ENCODE data around the gene POLR2E. TPM values are rescaled to one million over a fixed set of nuclear protein-coding genes. Genes with fewer than 3 reads are reported as not detected.

Gene POLR2E
- total and polyA plus RNA-seq, 5 experiments from 2014 or later = 88.0 to 233 (median 159) TPM

DNA sequence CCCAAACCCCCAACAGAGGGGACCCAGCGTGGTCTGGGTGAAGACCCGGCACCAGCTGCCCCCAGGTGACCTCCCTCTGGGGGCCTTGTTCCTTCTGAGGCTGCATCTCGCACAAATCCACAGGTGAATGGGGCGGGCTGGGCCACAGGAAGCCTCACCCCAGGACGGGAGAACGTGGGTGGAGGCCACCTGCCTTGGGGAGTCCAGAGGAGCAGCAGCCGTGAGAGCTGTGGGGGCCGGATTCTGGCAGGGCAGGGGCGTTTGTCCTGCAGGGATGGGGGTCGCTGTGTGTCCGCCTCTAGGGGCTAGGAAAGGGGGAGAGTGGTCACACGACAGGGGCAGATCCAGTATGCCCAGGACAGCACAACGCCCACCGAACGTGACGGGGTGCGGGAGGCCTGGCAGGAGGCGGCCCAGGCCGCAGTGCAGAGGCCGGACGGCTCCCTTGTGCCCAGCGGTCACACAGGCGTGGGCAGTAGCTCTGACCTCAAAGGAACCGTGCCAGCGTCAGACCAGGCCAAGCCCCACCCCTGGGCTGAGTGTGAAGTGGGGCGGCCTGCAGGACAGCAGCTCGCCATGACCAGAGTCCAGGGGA is 6.7 kb downstream of the POLR2E start:
- Mint-ChIP-seq H3K36me3 (peaks cover 0 to 57% (median 13%) of the 10 kb centered on the region in 3 donors), H3K4me1 (peaks cover 22 to 75% (median 66%) of the 10 kb centered on the region in 4 donors), H3K27me3 (no peaks in the 10 kb centered on the region), H3K27ac (peak overlapping the region; percentile 86 to 98 (median 95)), H3K4me3 (peak overlapping the region in 9 of 10 donors; percentile 14 to 79 (median 68)), H3K9me3 (peaks cover 0 to 2% (median 0%) of the 10 kb centered on the region in 9 donors)
- ATAC-seq (peak; percentile 7 to 8), DNase-seq (peak in 2 of 10 donors; percentile 17 to 58)
- POLR2A ChIA-PET = interaction anchor here (0.6 to 31.7 kb wide), 16 partner anchors 12 to 195 kb away, joined by 3 to 2279 read pairs (median 12); partner anchors contain the start of genes ABCA7, ARHGAP45, CIRBP and CNN2

DNA sequence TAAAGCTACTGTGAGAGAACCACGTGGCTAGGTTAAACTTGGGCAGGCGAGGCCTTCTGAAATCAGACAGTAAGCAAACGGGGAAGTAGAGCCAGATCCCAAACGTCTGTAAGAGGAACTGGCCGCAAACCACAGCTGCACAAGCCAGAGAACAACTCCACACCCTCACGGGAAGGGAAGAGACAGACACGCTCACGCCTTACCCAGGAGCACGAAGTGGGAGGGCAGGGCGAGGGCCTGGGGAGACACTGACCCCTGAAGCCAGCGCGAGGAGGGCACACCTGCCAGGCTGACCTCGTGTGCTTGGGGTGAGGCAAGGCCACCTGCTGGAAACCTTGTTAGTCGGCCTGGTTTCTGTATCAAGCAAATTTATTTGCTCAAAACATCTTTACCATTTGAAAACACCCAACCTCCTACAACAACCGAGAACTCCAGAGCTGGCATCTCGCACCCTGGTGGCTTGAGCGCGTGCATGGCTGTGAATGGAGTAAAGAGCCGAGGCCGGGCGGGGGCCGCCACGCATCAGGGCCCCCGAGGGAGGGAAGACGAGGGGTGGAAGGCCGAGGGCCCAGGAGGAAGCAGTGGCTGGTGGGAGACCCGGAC is 7.3 kb downstream of the POLR2E start:
- peak in 8 of 10 donors; percentile 31 to 79 (median 62) for DNase-seq
- Mint-ChIP-seq H3K4me3 (peak overlapping the region; percentile 54 to 79 (median 74)), H3K4me1 (peaks cover 22 to 70% (median 62%) of the 10 kb centered on the region in 4 donors), H3K36me3 (peaks cover 0 to 54% (median 13%) of the 10 kb centered on the region in 3 donors), H3K27me3 (no peaks in the 10 kb centered on the region), H3K27ac (peak overlapping the region; percentile 86 to 98 (median 95)), H3K9me3 (peaks cover 0 to 2% (median 0%) of the 10 kb centered on the region in 9 donors)
- ATAC-seq = peak; percentile 26 to 34
- POLR2A ChIA-PET = interaction anchor here (0.6 to 31.7 kb wide), 18 partner anchors 12 to 195 kb away, joined by 3 to 2279 read pairs (median 10); partner anchors contain the start of genes ABCA7, ARHGAP45, CIRBP and CNN2

DNA sequence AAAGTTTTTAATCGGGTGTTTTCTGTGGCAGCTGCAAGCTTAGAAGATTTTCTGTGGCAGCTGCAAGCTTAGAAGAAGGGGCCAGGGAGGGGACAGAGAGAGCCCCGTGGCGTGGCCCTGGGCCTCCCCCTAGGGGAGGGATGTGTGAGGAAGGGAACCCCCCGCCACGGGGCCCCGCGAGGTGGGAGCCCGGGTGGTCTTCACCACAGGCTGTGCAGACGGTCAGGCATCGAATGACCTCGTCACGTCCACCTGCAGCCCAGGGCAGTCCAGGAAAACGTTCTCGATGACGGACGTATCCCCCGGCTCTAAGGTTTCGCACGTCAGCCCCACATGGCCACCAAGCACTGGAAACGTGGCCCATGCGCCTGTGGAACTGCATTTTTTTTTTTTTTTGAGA is 8.6 kb downstream of the POLR2E start:
- H3K27me3 Mint-ChIP-seq = no peaks in the 10 kb centered on the region
- peak overlapping the region in 4 of 10 donors; percentile 18 to 42 (median 29) for H3K4me3 Mint-ChIP-seq
- DNase-seq = peak in 3 of 10 donors; percentile 21 to 47 (median 46)
- H3K9me3 Mint-ChIP-seq = peaks cover 0 to 2% (median 0%) of the 10 kb centered on the region in 9 donors
- peak overlapping the region in 9 of 10 donors; percentile 33 to 98 (median 85) for H3K27ac Mint-ChIP-seq
- peaks cover 24 to 77% (median 65%) of the 10 kb centered on the region in 4 donors for H3K4me1 Mint-ChIP-seq
- peaks cover 0 to 59% (median 11%) of the 10 kb centered on the region in 3 donors for H3K36me3 Mint-ChIP-seq
- POLR2A ChIA-PET = interaction anchor here (1.2 to 31.7 kb wide), 8 partner anchors 14 to 106 kb away, joined by 3 to 2279 read pairs (median 397); partner anchors contain the start of genes ABCA7, ARHGAP45, CNN2 and GPX4
- ATAC-seq = no peak

DNA sequence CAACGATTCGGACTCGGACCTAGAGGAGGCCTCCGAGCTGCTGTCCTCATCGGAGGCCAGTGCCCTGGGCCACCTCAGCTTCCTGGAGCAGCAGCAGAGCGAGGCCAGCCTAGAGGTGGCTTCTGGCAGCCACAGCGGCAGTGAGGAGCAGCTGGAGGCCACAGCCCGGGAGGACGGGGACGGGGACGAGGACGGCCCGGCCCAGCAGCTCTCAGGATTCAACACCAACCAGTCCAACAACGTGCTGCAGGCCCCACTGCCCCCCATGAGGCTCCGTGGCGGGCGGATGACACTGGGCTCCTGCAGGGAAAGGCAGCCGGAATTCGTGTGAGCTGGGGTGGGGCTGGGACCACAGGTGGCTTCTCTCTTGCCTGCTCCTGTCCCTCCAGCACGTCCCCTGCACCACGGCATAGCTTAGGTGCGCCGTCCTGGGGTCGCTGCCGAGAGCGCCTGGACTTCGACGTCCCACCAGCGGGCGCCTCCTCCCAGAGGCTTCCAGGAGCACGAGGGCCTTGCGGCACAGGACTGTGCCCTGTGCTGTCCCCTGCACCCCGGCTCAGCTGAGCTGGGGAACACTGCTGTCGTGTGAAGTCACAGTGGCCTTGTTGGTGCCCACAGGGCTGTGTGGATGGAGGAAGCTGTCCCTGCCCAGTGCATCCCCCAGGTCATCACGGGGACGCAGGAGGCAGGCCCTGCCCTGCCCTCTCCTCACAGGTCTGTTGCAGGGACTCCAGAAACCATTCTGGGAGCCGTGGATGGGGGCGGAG is 9.3 kb downstream of the POLR2E start:
- peak overlapping the region; percentile 67 to 98 (median 88) for H3K27ac Mint-ChIP-seq
- DNase-seq = peak in 2 of 10 donors; percentile 13 to 25
- POLR2A ChIA-PET = interaction anchor here (0.6 to 31.7 kb wide), 9 partner anchors 14 to 1078 kb away, joined by 3 to 2279 read pairs (median 173); partner anchors contain the start of genes ABCA7, ARHGAP45, CIRBP and CNN2
- H3K4me1 Mint-ChIP-seq = peaks cover 23 to 81% (median 65%) of the 10 kb centered on the region in 4 donors
- no peak for ATAC-seq
- no peaks in the 10 kb centered on the region for H3K27me3 Mint-ChIP-seq
- peaks cover 0 to 58% (median 11%) of the 10 kb centered on the region in 3 donors for H3K36me3 Mint-ChIP-seq
- peak overlapping the region in 6 of 10 donors; percentile 18 to 78 (median 40) for H3K4me3 Mint-ChIP-seq
- peaks cover 0 to 2% (median 0%) of the 10 kb centered on the region in 9 donors for H3K9me3 Mint-ChIP-seq

DNA sequence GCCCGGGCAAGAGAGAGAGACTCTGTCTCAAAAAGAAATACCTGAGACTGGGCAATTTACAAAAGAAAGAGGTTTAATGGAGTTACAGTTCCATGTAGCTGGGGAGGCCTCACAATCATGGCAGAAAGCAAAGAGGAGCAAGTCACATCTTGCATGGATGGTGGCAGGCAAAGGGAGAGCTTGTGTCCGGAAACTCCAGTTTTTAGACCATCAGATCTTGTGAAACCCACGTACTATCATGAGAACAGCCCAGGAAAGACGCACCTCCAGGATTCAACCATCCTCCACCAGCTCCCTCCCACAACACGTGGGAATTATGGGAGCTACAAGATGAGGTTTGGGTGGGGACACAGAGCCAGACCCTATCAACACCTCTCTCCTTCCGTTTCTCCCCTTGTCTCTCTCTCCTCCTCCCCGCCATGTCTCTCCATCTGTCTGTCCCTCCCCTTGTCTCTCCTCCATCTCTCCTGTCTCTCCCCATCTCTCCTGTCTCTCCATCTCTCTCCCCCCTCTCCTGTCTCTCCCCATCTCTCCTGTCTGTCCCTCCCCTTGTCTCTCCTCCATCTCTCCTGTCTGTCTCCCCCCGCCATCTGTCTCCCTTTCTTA is 10.0 kb downstream of the POLR2E start:
- Mint-ChIP-seq H3K9me3 (peaks cover 0 to 2% (median 0%) of the 10 kb centered on the region in 9 donors), H3K4me3 (peak overlapping the region in 8 of 10 donors; percentile 11 to 78 (median 54)), H3K27ac (peak overlapping the region; percentile 67 to 93 (median 88)), H3K27me3 (no peaks in the 10 kb centered on the region), H3K36me3 (peaks cover 0 to 62% (median 11%) of the 10 kb centered on the region in 3 donors), H3K4me1 (peaks cover 21 to 84% (median 64%) of the 10 kb centered on the region in 4 donors)
- ATAC-seq = no peak
- DNase-seq = peak in 1 of 10 donors; percentile 26
- POLR2A ChIA-PET = interaction anchor here (1.6 to 31.7 kb wide), 7 partner anchors 13 to 184 kb away, joined by 7 to 2279 read pairs (median 621); partner anchors contain the start of genes ABCA7, ARHGAP45, CIRBP and CNN2

DNA sequence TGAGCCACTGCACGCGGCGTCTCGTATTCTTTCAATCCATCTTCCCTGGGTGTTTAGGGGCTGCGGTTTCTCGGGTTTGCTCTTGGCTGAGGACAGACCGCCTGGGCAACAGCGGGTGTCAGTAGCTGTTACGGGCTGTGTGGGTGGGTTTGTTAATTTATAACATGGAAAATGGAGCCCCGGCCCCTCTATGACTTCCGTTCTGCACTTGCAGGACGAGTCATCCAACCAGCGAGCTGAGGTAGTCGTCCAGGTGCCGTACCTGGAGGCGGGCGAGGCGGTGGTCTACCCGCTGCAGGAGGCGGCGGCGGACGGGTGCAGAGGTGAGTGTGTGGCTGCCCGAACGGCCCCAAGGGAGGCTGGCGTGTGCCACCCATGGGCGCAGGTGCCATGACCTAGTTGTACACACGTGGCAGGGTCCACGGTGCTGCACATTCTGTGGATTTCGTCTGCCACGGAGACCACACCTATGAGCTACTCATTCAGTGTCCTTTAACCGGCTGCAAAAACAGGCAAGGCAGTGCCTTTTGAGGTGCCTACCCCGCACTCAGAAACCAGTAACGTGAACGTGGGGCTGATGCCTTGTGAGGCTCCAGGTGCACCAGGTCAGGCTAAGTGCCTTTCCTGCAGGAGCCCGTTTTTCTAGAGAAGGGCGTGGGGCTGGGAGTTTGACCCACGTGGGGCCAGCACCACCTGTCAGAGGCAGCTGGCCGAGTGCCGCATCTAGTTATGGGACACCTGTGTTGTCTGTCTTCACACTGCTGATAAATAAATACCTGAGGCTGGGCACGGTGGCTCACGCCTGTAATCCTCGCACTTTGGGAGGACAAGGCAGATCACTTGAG is 10.9 kb downstream of the POLR2E start:
- Mint-ChIP-seq H3K27me3 (no peaks in the 10 kb centered on the region), H3K27ac (peak overlapping the region in 9 of 10 donors; percentile 67 to 93 (median 89)), H3K4me3 (peak overlapping the region in 8 of 10 donors; percentile 18 to 81 (median 38)), H3K4me1 (peaks cover 21 to 82% (median 61%) of the 10 kb centered on the region in 4 donors), H3K9me3 (no peaks in the 10 kb centered on the region), H3K36me3 (peaks cover 0 to 71% (median 11%) of the 10 kb centered on the region in 3 donors)
- DNase-seq (peak in 4 of 10 donors; percentile 17 to 66 (median 23)), ATAC-seq (no peak)
- POLR2A ChIA-PET = interaction anchor here (0.5 to 31.7 kb wide), 10 partner anchors 2 to 221 kb away, joined by 4 to 2279 read pairs (median 397); partner anchors contain the start of genes ABCA7, ARHGAP45, CIRBP and CNN2

DNA sequence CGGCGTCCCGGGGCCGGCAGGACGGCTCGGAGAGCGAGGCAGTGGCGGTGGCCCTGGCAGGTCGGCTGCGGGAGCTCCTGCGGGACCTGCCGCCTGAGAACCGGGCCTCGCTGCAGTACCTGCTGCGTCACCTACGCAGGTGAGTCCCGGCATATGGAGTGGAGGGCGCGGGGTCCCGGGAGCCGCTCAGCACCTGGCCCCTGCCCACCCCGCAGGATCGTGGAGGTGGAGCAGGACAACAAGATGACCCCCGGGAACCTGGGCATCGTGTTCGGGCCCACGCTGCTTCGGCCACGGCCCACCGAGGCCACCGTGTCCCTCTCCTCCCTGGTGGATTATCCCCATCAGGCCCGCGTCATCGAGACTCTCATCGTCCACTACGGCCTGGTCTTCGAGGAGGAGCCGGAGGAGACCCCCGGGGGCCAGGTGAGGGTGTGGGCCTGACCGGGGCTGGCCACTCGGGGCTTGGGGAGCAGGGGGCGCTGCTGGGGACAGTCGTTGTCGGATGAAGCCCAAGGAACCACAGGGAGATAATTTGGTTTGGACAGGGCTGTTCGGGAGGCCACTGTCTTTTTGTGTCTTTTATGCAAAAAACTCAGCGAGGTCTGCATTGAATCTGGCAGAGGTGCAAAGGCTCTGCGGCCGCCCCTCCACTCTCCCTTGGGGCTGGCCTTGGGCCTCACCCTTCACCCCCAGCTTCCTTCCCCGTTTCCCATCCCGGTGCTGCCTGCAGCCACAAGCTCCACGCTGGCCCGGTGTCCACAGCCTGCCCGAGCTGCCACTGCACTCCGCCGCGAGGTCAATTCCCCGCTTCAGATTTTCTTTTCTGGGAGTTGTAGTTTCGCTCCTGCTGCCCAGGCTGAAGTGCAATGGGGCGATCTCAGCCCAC is 12.0 kb downstream of the POLR2E start:
- no peaks in the 10 kb centered on the region for H3K9me3 Mint-ChIP-seq
- peak overlapping the region in 9 of 10 donors; percentile 60 to 89 (median 75) for H3K27ac Mint-ChIP-seq
- POLR2A ChIA-PET = interaction anchor here (1.1 to 31.7 kb wide), 8 partner anchors 1 to 186 kb away, joined by 4 to 2279 read pairs (median 694); partner anchors contain the start of genes ABCA7, ARHGAP45, CIRBP and CNN2
- peak in 4 of 10 donors; percentile 9 to 64 (median 18) for DNase-seq
- peak overlapping the region in 5 of 10 donors; percentile 14 to 81 (median 42) for H3K4me3 Mint-ChIP-seq
- ATAC-seq = no peak
- no peaks in the 10 kb centered on the region for H3K27me3 Mint-ChIP-seq
- H3K4me1 Mint-ChIP-seq = peaks cover 16 to 72% (median 53%) of the 10 kb centered on the region in 4 donors
- H3K36me3 Mint-ChIP-seq = peaks cover 0 to 79% (median 13%) of the 10 kb centered on the region in 3 donors

DNA sequence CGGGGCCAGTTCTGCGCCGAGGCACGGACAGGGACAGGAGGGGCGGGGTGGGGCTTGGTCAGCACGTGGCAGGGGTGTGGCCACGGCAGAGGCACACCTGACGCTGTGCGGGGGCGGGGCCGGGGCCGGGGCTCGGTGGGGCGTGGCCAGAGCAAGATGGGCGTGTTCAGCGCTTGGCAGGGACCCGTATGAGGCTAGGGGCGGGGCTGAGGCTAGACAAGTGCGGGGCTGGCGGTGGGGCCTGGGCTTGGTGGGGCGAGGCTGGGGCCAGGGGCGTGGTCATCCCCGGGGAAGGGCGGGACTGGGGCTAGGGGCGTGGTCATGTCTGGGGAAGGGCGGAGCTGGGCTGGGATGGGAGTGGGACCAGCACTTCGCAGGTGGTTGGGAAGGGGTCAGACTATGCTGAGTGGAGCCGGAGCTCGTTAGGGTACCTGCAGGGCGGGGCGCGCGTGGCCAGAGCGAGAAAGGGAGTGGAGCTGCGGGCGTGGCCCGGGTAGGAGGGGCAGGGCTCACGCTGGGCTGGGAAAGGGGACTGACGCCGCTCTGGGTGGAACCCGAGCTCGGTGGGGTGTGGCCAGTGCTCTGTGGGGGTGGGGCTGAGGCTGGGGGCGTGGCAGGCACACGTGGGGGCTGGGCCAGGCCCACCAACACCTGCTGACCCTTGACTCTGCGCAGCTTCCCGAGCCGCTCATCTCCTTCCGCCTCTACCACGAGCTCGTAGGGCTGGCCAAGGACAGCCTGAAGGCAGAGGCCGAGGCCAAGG is 12.8 kb downstream of the POLR2E start:
- Mint-ChIP-seq H3K9me3 (no peaks in the 10 kb centered on the region), H3K4me3 (peak overlapping the region in 9 of 10 donors; percentile 50 to 90 (median 73)), H3K27ac (peak overlapping the region; percentile 75 to 99 (median 89)), H3K36me3 (peaks cover 0 to 81% (median 16%) of the 10 kb centered on the region in 3 donors), H3K4me1 (peaks cover 10 to 63% (median 49%) of the 10 kb centered on the region in 4 donors), H3K27me3 (no peaks in the 10 kb centered on the region)
- DNase-seq (peak; percentile 71 to 97 (median 86)), ATAC-seq (peak; percentile 51 to 79)
- POLR2A ChIA-PET = interaction anchor here (0.7 to 31.7 kb wide), 12 partner anchors 0 to 187 kb away, joined by 3 to 2279 read pairs (median 90); partner anchors contain the start of genes ABCA7, ARHGAP45, CIRBP and CNN2
